ENCODE measurements around the gene KAT5. TPM values are rescaled to one million over a fixed set of nuclear protein-coding genes. Genes with fewer than 3 reads are reported as not detected.
"Not testable (repeated sequence)": the region's sequence is repeated elsewhere in the genome, so short reads cannot be mapped to it uniquely, and the experiment has no call there.

Gene KAT5
- total RNA-seq, 1 donor from 2014 or later: 30.0 TPM

DNA sequence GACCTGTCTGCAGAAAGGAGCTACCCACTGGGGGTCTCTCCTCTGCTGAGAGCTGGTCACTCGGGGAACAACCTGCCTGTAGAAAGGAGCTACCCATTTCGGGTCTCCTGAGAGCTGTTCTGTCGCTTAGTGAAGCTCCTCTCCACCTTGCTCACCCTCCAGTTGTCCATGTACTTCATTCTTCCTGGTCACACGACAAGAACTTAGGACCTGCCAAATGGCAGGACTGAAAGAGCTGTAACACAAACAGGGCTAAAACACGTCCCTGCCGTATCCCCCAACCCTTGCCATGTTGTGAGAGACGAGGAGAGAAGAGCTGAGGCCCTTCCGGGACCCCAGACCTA lies 32.6 kb downstream of the KAT5 start:
- DNase-seq: no peak

DNA sequence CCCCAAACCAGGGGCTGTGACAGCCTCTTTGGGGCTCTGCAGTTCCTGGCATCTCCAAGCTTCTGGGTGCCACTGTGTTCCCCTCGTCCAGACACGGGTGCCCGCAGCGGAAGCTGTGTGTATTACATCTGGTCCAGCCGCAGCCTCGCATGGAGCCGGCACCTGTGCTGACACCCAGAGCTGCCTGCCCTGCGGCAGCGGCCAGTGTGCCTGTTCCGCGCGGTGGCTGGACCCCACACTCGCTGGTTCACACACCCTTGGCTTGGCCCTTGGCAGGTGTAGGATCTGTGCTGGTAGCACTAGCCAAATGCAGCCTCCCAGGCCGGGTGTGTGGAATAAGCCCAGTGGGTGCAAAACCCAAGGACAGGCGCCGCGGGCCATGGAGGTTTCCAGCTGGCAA lies 33.0 kb downstream of the KAT5 start:
- no peak for DNase-seq

- not testable (repeated sequence) for DNase-seq
These were observed 50.1 kb downstream of the KAT5 start for GRCh38 chr11:65762169-65762568.

DNA sequence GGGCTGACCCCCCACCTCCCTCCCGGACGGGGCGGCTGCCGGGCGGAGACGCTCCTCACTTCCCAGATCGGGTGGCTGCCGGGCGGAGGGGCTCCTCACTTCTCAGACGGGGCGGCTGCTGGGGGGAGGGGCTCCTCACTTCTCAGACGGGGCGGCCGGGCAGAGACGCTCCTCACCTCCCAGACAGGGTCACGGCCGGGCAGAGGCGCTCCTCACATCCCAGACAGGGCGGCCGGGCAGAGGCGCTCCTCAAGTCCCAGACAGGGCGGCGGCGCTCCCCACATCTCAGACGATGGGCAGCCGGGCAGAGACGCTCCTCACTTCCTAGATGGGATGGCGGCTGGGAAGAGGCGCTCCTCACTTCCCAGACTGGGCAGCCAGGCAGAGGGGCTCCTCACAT lies 50.8 kb downstream of the KAT5 start:
- not testable (repeated sequence) for DNase-seq

DNA sequence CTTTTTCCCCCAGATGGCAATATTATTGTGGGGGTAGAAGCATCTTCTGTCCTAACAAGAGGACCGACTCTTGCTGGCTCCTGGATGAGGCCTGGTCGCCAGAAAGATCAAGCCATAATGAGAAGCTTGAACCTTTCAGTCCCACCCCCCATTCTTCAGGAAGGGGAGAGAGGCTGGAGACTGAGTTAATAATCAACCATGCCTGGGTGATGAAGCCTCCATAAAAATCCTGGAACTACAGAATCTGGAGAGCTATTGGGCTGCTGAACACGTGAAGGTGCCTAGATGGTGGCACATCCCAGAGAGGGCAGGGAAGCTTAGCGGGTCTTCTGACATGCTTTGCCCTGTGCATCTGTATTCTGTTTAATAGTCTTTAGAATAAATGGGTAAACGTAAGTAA lies 52.4 kb downstream of the KAT5 start:
- DNase-seq: no peak

DNA sequence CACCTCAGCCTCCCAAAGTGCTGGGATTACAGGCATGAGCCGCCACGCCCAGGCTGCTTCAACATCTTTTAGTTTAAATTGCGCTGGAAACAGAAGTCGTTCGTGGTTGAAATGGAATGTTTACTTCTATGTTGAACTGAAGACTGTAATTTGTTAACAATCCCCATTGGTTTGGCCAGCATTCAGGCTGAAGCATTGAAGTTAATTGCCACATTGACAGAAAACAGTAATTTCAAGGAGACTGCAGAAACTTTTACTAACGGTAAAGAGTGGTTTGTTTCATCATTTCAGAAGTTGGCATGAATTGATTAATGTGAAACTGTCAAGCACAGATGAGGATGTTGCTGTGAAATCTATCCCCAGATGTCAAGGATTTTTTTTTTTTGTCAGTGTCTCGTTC lies 54.5 kb downstream of the KAT5 start:
- peak; percentile 35 for DNase-seq

- DNase-seq: no peak
These were observed 55.4 kb downstream of the KAT5 start for GRCh38 chr11:65767406-65767805.

DNA sequence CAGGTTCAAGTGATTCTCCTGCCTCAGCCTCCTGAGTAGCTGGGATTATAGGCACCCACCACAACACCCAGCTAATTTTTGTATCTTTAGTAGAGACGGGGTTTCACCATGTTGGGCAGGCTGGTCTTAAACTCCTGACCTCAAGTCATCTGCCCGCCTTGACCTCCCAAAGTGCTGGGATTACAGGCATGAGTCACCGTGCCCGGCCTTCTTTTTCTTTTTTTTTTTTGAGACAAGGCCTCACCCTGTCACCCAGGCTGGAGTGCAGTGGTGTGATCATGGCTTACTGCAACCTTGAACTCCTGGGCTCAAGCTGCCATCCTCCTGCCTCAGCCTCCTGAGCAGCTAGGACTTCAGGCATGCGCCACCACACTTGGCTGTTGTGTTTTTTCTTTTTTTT lies 55.8 kb downstream of the KAT5 start:
- DNase-seq: not testable (repeated sequence)

Small RNA genes lying within 50 kb of the gene (small RNA-seq; reads per million reads assigned to genes)
- not detected for gene RN7SL309P (ENCODE audit: low replicate concordance)

Other genes starting within 250 kb of the KAT5 start
- gene MALAT1, start 213.2 kb upstream of the KAT5 start, total RNA-seq: 23,607 TPM
- 30.2 TPM for gene SCYL1, start 187.2 kb upstream of the KAT5 start, total RNA-seq
- 56.0 TPM for gene LTBP3, start 153.9 kb upstream of the KAT5 start, total RNA-seq
- gene ZNRD2, start 141.8 kb upstream of the KAT5 start, total RNA-seq: 18.5 TPM
- 9.8 TPM for gene FAM89B, start 139.7 kb upstream of the KAT5 start, total RNA-seq
- 49.5 TPM for gene EHBP1L1, start 136.2 kb upstream of the KAT5 start, total RNA-seq
- 8.5 TPM for gene KCNK7, start 116.5 kb upstream of the KAT5 start, total RNA-seq
- gene MAP3K11, start 98.0 kb upstream of the KAT5 start, total RNA-seq: 20.8 TPM
- gene PCNX3, start 96.5 kb upstream of the KAT5 start, total RNA-seq: 8.6 TPM
- gene SIPA1, start 74.2 kb upstream of the KAT5 start, total RNA-seq: 12.1 TPM
- gene RELA, start 49.3 kb upstream of the KAT5 start, total RNA-seq: 22.6 TPM
- gene RNASEH2C, start 8.5 kb downstream of the KAT5 start, total RNA-seq: 12.9 TPM
- gene AP5B1, start 68.7 kb downstream of the KAT5 start, total RNA-seq: 6.9 TPM
- 23.3 TPM for gene OVOL1, start 74.8 kb downstream of the KAT5 start, total RNA-seq
- 1.4 TPM for gene SNX32, start 121.7 kb downstream of the KAT5 start, total RNA-seq
- gene CFL1, start 145.9 kb downstream of the KAT5 start, total RNA-seq: 371 TPM
- 24.0 TPM for gene MUS81, start 148.2 kb downstream of the KAT5 start, total RNA-seq
- 33.6 TPM for gene EFEMP2, start 160.5 kb downstream of the KAT5 start, total RNA-seq
- 0.59 TPM for gene CTSW, start 167.6 kb downstream of the KAT5 start, total RNA-seq
- 51.0 TPM for gene FIBP, start 176.2 kb downstream of the KAT5 start, total RNA-seq
- gene CCDC85B, start 178.4 kb downstream of the KAT5 start, total RNA-seq: 11.4 TPM
- gene FOSL1, start 188.1 kb downstream of the KAT5 start, total RNA-seq: 10.6 TPM
- 13.6 TPM for gene C11orf68, start 206.8 kb downstream of the KAT5 start, total RNA-seq
- 55.1 TPM for gene DRAP1, start 207.2 kb downstream of the KAT5 start, total RNA-seq
- not detected for gene TSGA10IP, start 233.2 kb downstream of the KAT5 start, total RNA-seq
- 38.0 TPM for gene SART1, start 249.5 kb downstream of the KAT5 start, total RNA-seq